A673 (cell line): ENCODE measurements around the gene BTBD3. TPM values are rescaled to one million over a fixed set of nuclear protein-coding genes. Genes with fewer than 3 reads are reported as not detected.

ENCODE experiments used
- BruUV-seq: library from RNA; stranded (reverse); fragments of 400-500 nt; replicated peaks from 2 replicates; lab custom pipeline; 2021; lab: Mats Ljungman, UMichigan
- CTCF ChIA-PET: fragments of 300-600 bp; sonication (Branson Sonifier 250); formaldehyde crosslinking; loops from one replicate; lab custom pipeline; 2022; ENCODE audit warnings: antibody characterized with exemption; lab: Charles Lee
- POLR2A ChIA-PET: fragments of 300-600 bp; sonication (Branson Sonifier 250); formaldehyde crosslinking; loops from one replicate; lab custom pipeline; 2022; ENCODE audit warnings: antibody characterized with exemption; ENCODE audit not compliant: low non-redundant PET; lab: Charles Lee
- DNase-seq: peaks from one replicate; pipeline ENCODE4 v3.0.0-alpha.2; 2015; ENCODE audit warnings: low spot score
- H3K27ac ChIP-seq: fragments of 200-600 bp; sonication (generic); 2 replicates; pipeline ENCODE4 v1.5.1; 2016; ENCODE audit warnings: mixed run types, low read depth, mild to moderate bottlenecking, mixed read lengths, antibody characterized with exemption, low read length; ENCODE audit not compliant: poor library complexity, severe bottlenecking
- H3K27me3 ChIP-seq: fragments of 200-600 bp; sonication (generic); replicated peaks from 2 replicates; pipeline ENCODE4 v1.6.1; 2017; ENCODE audit warnings: mixed run types, low read depth, mild to moderate bottlenecking, mixed read lengths, antibody characterized with exemption, low read length; ENCODE audit not compliant: insufficient read depth, poor library complexity
- H3K36me3 ChIP-seq: fragments of 200-600 bp; sonication (generic); 2 replicates; pipeline ENCODE4 v1.6.1; 2016; ENCODE audit warnings: mixed run types, mild to moderate bottlenecking, mixed read lengths, antibody characterized with exemption, low read length; ENCODE audit not compliant: insufficient read depth, poor library complexity, severe bottlenecking
- H3K4me1 ChIP-seq: fragments of 200-600 bp; sonication (generic); 2 replicates; pipeline ENCODE4 v1.6.1; 2017; ENCODE audit warnings: mixed run types, mild to moderate bottlenecking, mixed read lengths, antibody characterized with exemption, low read length; ENCODE audit not compliant: insufficient read depth, poor library complexity, severe bottlenecking
- H3K4me3 ChIP-seq: fragments of 200-600 bp; sonication (generic); 2 replicates; pipeline ENCODE4 v1.5.1; 2016; ENCODE audit warnings: low read depth, mixed run types, mild to moderate bottlenecking, mixed read lengths, low read length; ENCODE audit not compliant: poor library complexity, severe bottlenecking
- H3K9me3 ChIP-seq: fragments of 200-600 bp; sonication (generic); 2 replicates; pipeline ENCODE4 v1.6.1; 2016; ENCODE audit warnings: mixed run types, low read depth, mild to moderate bottlenecking, mixed read lengths, antibody characterized with exemption, low read length; ENCODE audit not compliant: poor library complexity, severe bottlenecking
- CTCF ChIP-seq: fragments of 300-800, 200-600 bp; sonication (generic); conservative IDR thresholded peaks from 2 replicates; pipeline ENCODE4 v1.5.1; 2017; ENCODE audit warnings: low read depth, mild to moderate bottlenecking, antibody characterized with exemption, low read length, moderate library complexity, mixed read lengths
- EZH2 ChIP-seq: fragments of 200-600 bp; sonication (generic); IDR thresholded peaks from 2 replicates; pipeline ENCODE4 v1.6.1; 2017; ENCODE audit warnings: borderline replicate concordance, low read depth, mild to moderate bottlenecking, mixed read lengths, antibody characterized with exemption, low read length; ENCODE audit not compliant: poor library complexity, severe bottlenecking
- intact Hi-C: fragments of 100-400 bp; cut with micrococcal nuclease; formaldehyde crosslinking; loops from one replicate; pipeline ENCODE4 v1.10.0; 2022; ENCODE audit not compliant: unreplicated experiment
- total RNA-seq: library from RNA; stranded (reverse); gene quantifications from 2 replicates; pipeline ENCODE4 v1.2.3, GENCODE V29; 2021

BTBD3 gene
- total RNA-seq, 1 experiment from 2014 or later, result 43.5 TPM

GRCh38 chr20:11912659-11913415, 4.9 kb upstream of the BTBD3 start:
- Histone ChIP-seq H3K9me3 (no peaks in the 10 kb centered on the region), H3K27me3 (no peaks in the 10 kb centered on the region), H3K36me3 (no peaks in the 10 kb centered on the region), H3K27ac (no peak overlapping the region), H3K4me3 (no peak overlapping the region), H3K4me1 (peaks cover 5% of the 10 kb centered on the region)
- POLR2A ChIA-PET, result no interaction called here
- intact Hi-C loops, result no loop called here
- CTCF ChIA-PET, result interaction anchor here (0.7 kb wide), 1 partner anchor 10 kb away, joined by 4 read pairs; no protein-coding TSS in a partner anchor
- TF ChIP-seq CTCF (no peak), EZH2 (no peak)
- no TSS peak for BruUV-seq
- DNase-seq, result no peak

GRCh38 chr20:11918391-11918845, 725 bp downstream of the BTBD3 start:
- ChIA-PET CTCF (no interaction called here), POLR2A (no interaction called here)
- BruUV-seq, result no TSS peak
- Histone ChIP-seq H3K9me3 (no peaks in the 10 kb centered on the region), H3K36me3 (peaks cover 6% of the 10 kb centered on the region), H3K4me3 (no peak overlapping the region), H3K4me1 (no peaks in the 10 kb centered on the region), H3K27me3 (no peaks in the 10 kb centered on the region), H3K27ac (no peak overlapping the region)
- TF ChIP-seq EZH2, result no peak
- TF ChIP-seq CTCF, result no peak
- intact Hi-C loops, result no loop called here
- DNase-seq, result no peak

GRCh38 chr20:11918981-11919380, 1.3 kb downstream of the BTBD3 start:
- no peak overlapping the region for H3K27ac ChIP-seq
- peaks cover 9% of the 10 kb centered on the region for H3K36me3 ChIP-seq
- POLR2A ChIA-PET, result no interaction called here
- H3K4me3 ChIP-seq, result no peak overlapping the region
- BruUV-seq, result no TSS peak
- no peak for DNase-seq
- CTCF ChIA-PET, result no interaction called here
- H3K9me3 ChIP-seq, result no peaks in the 10 kb centered on the region
- no peaks in the 10 kb centered on the region for H3K4me1 ChIP-seq
- no peaks in the 10 kb centered on the region for H3K27me3 ChIP-seq
- TF ChIP-seq CTCF (no peak), EZH2 (no peak)
- intact Hi-C loops, result no loop called here
